ENCODE results near the gene FTO. TPM values are rescaled to one million over a fixed set of nuclear protein-coding genes. Genes with fewer than 3 reads are reported as not detected.

FTO gene
- total RNA-seq, 4 donors from 2014 or later, result 63.2 to 151 (median 105) TPM

DNA sequence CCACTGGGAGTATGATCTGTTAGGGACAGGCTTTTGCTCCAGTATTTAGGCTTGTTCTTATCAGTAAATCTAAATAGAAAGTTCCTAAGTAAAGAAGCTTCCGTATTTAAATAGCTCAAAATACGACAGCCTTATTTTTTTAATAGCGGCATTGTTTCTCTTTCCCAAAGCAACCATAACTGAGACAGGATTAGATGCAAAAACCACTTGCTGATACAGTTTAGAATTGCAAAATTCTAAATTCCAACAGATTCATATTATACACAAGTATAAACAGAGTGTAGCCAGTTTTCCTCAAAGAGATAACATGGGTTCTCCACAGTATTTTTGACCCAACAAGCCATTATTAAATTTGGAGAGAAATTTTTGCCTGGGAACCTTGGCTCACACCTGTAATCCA lies 276.7 kb downstream of the FTO start:
- Histone ChIP-seq H3K9me3 (no peaks in the 10 kb centered on the region), H3K27ac (no peak overlapping the region), H3K4me3 (no peak overlapping the region), H3K4me1 (no peaks in the 10 kb centered on the region), H3K36me3 (no peaks in the 10 kb centered on the region), H3K27me3 (no peaks in the 10 kb centered on the region)
- no peak for DNase-seq
- intact Hi-C loops (cut with DNase I; ENCODE audit: low total_unique reads), result no loop called here
- no peak for TF ChIP-seq POLR2A (IDR thresholded peaks at IDR 0.05)
- TF ChIP-seq, protein P1, sequence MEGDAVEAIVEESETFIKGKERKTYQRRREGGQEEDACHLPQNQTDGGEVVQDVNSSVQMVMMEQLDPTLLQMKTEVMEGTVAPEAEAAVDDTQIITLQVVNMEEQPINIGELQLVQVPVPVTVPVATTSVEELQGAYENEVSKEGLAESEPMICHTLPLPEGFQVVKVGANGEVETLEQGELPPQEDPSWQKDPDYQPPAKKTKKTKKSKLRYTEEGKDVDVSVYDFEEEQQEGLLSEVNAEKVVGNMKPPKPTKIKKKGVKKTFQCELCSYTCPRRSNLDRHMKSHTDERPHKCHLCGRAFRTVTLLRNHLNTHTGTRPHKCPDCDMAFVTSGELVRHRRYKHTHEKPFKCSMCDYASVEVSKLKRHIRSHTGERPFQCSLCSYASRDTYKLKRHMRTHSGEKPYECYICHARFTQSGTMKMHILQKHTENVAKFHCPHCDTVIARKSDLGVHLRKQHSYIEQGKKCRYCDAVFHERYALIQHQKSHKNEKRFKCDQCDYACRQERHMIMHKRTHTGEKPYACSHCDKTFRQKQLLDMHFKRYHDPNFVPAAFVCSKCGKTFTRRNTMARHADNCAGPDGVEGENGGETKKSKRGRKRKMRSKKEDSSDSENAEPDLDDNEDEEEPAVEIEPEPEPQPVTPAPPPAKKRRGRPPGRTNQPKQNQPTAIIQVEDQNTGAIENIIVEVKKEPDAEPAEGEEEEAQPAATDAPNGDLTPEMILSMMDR (IDR thresholded peaks at IDR 0.05), result no peak

DNA sequence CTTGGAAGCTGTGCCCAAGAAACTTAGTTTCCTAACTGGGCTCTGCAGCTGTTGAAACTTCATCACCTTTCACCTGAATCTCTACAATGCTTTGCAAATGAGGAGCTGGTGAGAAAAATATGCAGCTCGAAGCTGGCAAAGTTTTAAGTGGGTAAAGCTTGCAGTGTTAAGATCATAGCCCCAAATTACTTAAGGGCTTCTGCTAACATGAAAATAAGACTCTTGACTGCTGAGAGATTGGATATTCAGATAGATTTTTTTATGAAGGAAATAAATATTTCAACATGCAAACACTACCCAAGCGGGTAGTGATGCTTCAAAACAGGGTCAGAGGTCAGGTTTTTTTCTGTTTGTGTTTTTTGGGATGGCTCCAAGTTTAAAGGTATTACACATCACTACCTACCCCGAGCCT lies 278.7 kb downstream of the FTO start:
- H3K9me3 ChIP-seq, result no peaks in the 10 kb centered on the region
- no peak overlapping the region for H3K27ac ChIP-seq
- H3K36me3 ChIP-seq, result no peaks in the 10 kb centered on the region
- no peaks in the 10 kb centered on the region for H3K27me3 ChIP-seq
- intact Hi-C loops (cut with DNase I; ENCODE audit: low total_unique reads), result no loop called here
- no peak for DNase-seq
- no peaks in the 10 kb centered on the region for H3K4me1 ChIP-seq
- TF ChIP-seq, protein P1 (IDR thresholded peaks at IDR 0.05), result no peak
- no peak for TF ChIP-seq POLR2A (IDR thresholded peaks at IDR 0.05)
- no peak overlapping the region for H3K4me3 ChIP-seq

DNA sequence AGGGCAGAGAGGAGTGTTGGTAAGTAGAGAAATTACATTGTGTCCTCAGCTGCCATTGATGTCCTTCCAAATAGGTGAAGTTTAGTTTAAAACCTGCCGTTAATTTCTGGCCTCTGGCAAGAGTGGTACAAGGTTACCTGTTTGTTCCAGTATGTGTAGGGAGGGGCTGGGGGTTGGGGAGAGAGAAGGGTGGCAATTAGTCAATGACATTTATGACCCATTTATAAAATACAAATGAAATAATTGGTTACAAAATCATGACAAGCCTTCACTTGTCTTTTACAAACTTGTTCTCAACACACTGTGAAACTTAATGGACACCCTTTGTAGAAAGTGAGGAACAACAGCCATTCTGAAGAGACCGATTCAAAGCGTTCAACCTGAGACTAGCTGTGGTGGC lies 281.0 kb downstream of the FTO start:
- intact Hi-C loops (cut with DNase I; ENCODE audit: low total_unique reads), result no loop called here

DNA sequence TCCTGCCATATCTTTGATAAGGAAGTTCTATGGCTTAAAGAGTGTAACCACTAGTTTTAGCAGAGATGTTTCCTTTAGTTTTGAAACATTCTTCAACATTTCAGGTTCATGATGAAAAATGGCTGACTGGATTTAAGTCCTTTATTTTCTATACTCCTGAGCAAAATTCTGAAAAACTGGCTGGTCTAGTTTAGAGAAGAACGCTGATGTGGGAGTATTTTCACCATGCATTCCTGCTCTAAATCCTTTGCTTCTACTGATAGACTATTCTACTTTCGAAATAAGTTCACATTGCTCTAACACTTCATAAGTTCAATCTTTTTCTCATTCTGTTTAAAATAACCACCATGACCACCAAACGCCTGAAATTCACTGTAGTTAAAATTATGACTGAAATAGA lies 281.9 kb downstream of the FTO start:
- H3K9me3 ChIP-seq, result no peaks in the 10 kb centered on the region
- intact Hi-C loops (cut with DNase I; ENCODE audit: low total_unique reads), result no loop called here
- TF ChIP-seq, protein P1 (IDR thresholded peaks at IDR 0.05), result no peak
- TF ChIP-seq POLR2A (IDR thresholded peaks at IDR 0.05), result no peak
- no peaks in the 10 kb centered on the region for H3K4me1 ChIP-seq
- no peak overlapping the region for H3K4me3 ChIP-seq
- no peak overlapping the region for H3K27ac ChIP-seq
- H3K36me3 ChIP-seq, result no peaks in the 10 kb centered on the region
- H3K27me3 ChIP-seq, result no peaks in the 10 kb centered on the region
- DNase-seq, result no peak

More for the DNA sequence above, 281.0 kb downstream of the FTO start:
- no peak for DNase-seq
- Histone ChIP-seq H3K36me3 (no peaks in the 10 kb centered on the region), H3K4me1 (no peaks in the 10 kb centered on the region), H3K27me3 (no peaks in the 10 kb centered on the region), H3K4me3 (no peak overlapping the region), H3K9me3 (no peaks in the 10 kb centered on the region), H3K27ac (no peak overlapping the region)
- TF ChIP-seq POLR2A (IDR thresholded peaks at IDR 0.05), result no peak
- TF ChIP-seq, protein P1 (IDR thresholded peaks at IDR 0.05), result no peak

DNA sequence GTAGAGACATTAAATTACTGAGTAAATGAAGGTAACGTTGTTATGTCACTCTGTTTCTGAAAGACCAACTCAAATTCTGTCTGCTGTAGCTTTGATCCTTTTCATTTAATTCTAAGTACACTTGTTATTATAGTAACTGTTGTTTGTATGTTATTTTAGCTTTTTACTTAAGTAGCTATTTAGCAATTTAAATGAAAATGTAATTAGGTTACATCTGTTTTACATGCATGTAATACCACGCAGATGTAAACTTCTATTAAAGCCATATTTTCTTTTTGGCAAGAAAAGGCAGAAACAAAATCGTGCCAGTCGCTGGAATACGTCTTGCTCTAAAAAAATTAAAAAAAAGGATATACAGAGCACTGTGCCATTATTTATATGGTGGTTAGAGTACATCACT lies 282.8 kb downstream of the FTO start:
- intact Hi-C loops (cut with DNase I; ENCODE audit: low total_unique reads), result no loop called here
- no peaks in the 10 kb centered on the region for H3K27me3 ChIP-seq
- no peaks in the 10 kb centered on the region for H3K9me3 ChIP-seq
- H3K36me3 ChIP-seq, result no peaks in the 10 kb centered on the region
- no peak overlapping the region for H3K4me3 ChIP-seq
- no peak for TF ChIP-seq POLR2A (IDR thresholded peaks at IDR 0.05)
- TF ChIP-seq, protein P1 (IDR thresholded peaks at IDR 0.05), result no peak
- H3K27ac ChIP-seq, result no peak overlapping the region
- peaks cover 0 to 6% of the 10 kb centered on the region in 2 donors for H3K4me1 ChIP-seq
- DNase-seq, result no peak

Measured in uterus (tissue), 4 donors.